Measurements from ENCODE around the gene OBSCN.

DNA sequence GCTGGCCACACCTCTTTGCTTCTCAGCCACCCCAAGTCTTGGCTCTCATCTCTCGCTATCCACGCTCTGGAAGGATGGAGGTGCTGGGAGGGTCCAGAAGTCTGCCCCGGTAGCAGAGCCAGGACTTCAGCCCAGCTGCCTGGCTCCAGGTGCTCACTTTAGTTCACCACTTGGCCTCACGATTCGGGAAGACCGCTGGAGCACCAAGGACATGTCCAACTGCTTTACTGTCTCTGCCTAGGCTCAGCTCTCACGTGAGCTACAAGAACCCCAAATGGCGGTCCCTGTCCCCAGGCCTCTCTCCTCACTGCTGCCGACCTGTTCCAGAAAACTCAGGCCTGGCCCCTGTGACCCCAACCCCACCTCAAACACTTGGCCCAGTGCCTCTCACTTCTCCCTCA, 195.4 kb downstream of the OBSCN start:
- TF ChIP-seq, protein P1, sequence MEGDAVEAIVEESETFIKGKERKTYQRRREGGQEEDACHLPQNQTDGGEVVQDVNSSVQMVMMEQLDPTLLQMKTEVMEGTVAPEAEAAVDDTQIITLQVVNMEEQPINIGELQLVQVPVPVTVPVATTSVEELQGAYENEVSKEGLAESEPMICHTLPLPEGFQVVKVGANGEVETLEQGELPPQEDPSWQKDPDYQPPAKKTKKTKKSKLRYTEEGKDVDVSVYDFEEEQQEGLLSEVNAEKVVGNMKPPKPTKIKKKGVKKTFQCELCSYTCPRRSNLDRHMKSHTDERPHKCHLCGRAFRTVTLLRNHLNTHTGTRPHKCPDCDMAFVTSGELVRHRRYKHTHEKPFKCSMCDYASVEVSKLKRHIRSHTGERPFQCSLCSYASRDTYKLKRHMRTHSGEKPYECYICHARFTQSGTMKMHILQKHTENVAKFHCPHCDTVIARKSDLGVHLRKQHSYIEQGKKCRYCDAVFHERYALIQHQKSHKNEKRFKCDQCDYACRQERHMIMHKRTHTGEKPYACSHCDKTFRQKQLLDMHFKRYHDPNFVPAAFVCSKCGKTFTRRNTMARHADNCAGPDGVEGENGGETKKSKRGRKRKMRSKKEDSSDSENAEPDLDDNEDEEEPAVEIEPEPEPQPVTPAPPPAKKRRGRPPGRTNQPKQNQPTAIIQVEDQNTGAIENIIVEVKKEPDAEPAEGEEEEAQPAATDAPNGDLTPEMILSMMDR (IDR thresholded peaks at IDR 0.05; ENCODE audit: insufficient read depth, low read length) = no peak
- TF ChIP-seq SPI1 (IDR thresholded peaks at IDR 0.05; ENCODE audit: borderline replicate concordance, low read depth) = no peak

Measured in HL-60 (cell line).